GM23248 (cell line): Measurements from ENCODE around the gene CCDC102A. TPM values are rescaled to one million over a fixed set of nuclear protein-coding genes. Genes with fewer than 3 reads are reported as not detected.

Experiments used
- DNase-seq: peaks from one replicate; pipeline ENCODE4 v3.0.0-alpha.2; 2015
- H2AFZ ChIP-seq: fragments of 200-600 bp; sonication (generic); 2 replicates; pipeline ENCODE4 v1.6.1; 2016; ENCODE audit warnings: antibody characterized with exemption
- H3F3A ChIP-seq: fragments of 200-600 bp; sonication (generic); 2 replicates; pipeline ENCODE4 v1.6.1; 2016; ENCODE audit warnings: mild to moderate bottlenecking, antibody characterized with exemption, mixed run types; ENCODE audit not compliant: insufficient read depth
- H3K27ac ChIP-seq: fragments of 200-600 bp; sonication (generic); 2 replicates; pipeline ENCODE4 v1.5.1; 2016; ENCODE audit warnings: mild to moderate bottlenecking
- H3K27me3 ChIP-seq: fragments of 200-600 bp; sonication (generic); replicated peaks from 2 replicates; pipeline ENCODE4 v1.6.1; 2016; ENCODE audit warnings: mild to moderate bottlenecking; ENCODE audit not compliant: insufficient read depth
- H3K36me3 ChIP-seq: fragments of 200-600 bp; sonication (generic); 2 replicates; pipeline ENCODE4 v1.6.1; 2016; ENCODE audit warnings: low read depth, mild to moderate bottlenecking
- H3K4me1 ChIP-seq: fragments of 200-600 bp; sonication (generic); 2 replicates; pipeline ENCODE4 v1.6.1; 2016; ENCODE audit warnings: mild to moderate bottlenecking; ENCODE audit not compliant: insufficient read depth
- H3K4me2 ChIP-seq: fragments of 200-600 bp; sonication (generic); one replicate; pipeline ENCODE4 v1.6.1; 2016; ENCODE audit warnings: mild to moderate bottlenecking; ENCODE audit not compliant: unreplicated experiment
- H3K4me3 ChIP-seq: fragments of 200-600 bp; sonication (generic); 2 replicates; pipeline ENCODE4 v1.5.1; 2016; ENCODE audit warnings: mild to moderate bottlenecking
- H3K79me2 ChIP-seq: fragments of 200-600 bp; sonication (generic); 2 replicates; pipeline ENCODE4 v1.6.1; 2016; ENCODE audit warnings: mild to moderate bottlenecking; ENCODE audit not compliant: insufficient read depth
- H3K9ac ChIP-seq: fragments of 200-600 bp; sonication (generic); 2 replicates; pipeline ENCODE4 v1.6.1; 2016; ENCODE audit warnings: mild to moderate bottlenecking
- H3K9me2 ChIP-seq: fragments of 200-600 bp; sonication (generic); 2 replicates; pipeline ENCODE4 v1.6.1; 2016; ENCODE audit warnings: mixed run types, mild to moderate bottlenecking, moderate library complexity; ENCODE audit not compliant: insufficient read depth
- H3K9me3 ChIP-seq: fragments of 200-600 bp; sonication (generic); one replicate; pipeline ENCODE4 v1.6.1; 2017; ENCODE audit warnings: low read depth
- H4K20me1 ChIP-seq: fragments of 200-600 bp; sonication (generic); 2 replicates; pipeline ENCODE4 v1.6.0; 2016; ENCODE audit not compliant: insufficient read depth
- EZH2 ChIP-seq: fragments of 200-600 bp; sonication (generic); IDR thresholded peaks from 2 replicates; pipeline ENCODE4 v1.6.1; 2018; ENCODE audit warnings: antibody characterized with exemption, mild to moderate bottlenecking; ENCODE audit not compliant: insufficient read depth, poor library complexity, severe bottlenecking
- EZH2phosphoT487 ChIP-seq: fragments of 200-600 bp; sonication (generic); IDR thresholded peaks from 2 replicates; pipeline ENCODE4 v1.6.1; 2018; ENCODE audit warnings: antibody characterized with exemption, moderate library complexity, mild to moderate bottlenecking, low read depth; ENCODE audit not compliant: insufficient read depth
- WGBS, 2 experiments: methylation state at CpG; one replicate each; pipeline ENCODE4 v1.1.6; 2015 to 2017; ENCODE audit warnings: low lambda C conversion rate in 2 of 2, low coverage in 1 of 2; ENCODE audit errors: missing lambda C conversion rate in 2 of 2; 5-methylcytosine and 5-hydroxymethylcytosine counted together
- in situ Hi-C: fragments of 300-500 bp; cut with MboI; formaldehyde crosslinking; loops from 2 replicates; pipeline ENCODE4 v1.15.0; 2020
- polyA plus RNA-seq: library from polyadenylated mRNA; unstranded; fragments of >200 nt; fragmentation: Nextera tagmentation; extraction: Ambion mirVana; gene quantifications from 2 replicates; pipeline ENCODE4 v1.2.1, GENCODE V29; 2016
- total RNA-seq: library from RNA; depleted of rRNA; stranded (reverse); fragments of >200 nt; shearing (Covaris generic); gene quantifications from 2 replicates; pipeline ENCODE4 v1.2.3, GENCODE V29; 2014

Gene CCDC102A
- total and polyA plus RNA-seq, 2 experiments from 2014 or later = 3.9 to 17.7 TPM

- 68% methylated on average over 8 of the region's 8 CpGs for WGBS, 2 experiments
- Histone ChIP-seq H3K9me3 (no peaks in the 10 kb centered on the region), H3K36me3 (no peaks in the 10 kb centered on the region), H4K20me1 (no peaks in the 10 kb centered on the region), H3K79me2 (peaks cover 12% of the 10 kb centered on the region), H3F3A (no peaks in the 10 kb centered on the region), H3K9me2 (no peaks in the 10 kb centered on the region), H3K4me1 (peaks cover 19% of the 10 kb centered on the region; the same call in 1 of the 2 replicates), H2AFZ (peak overlapping the region; percentile 96), H3K27me3 (no peaks in the 10 kb centered on the region), H3K4me3 (peak overlapping the region; percentile 96), H3K4me2 (peak overlapping the region; percentile 74), H3K9ac (peak overlapping the region; percentile 98), H3K27ac (peak overlapping the region; percentile 24)
- peak; percentile 48 for DNase-seq
- in situ Hi-C loops = no loop called here
- no peak for TF ChIP-seq EZH2phosphoT487
- no peak for TF ChIP-seq EZH2
These were observed 49.2 kb downstream of the CCDC102A start for GRCh38 chr16:57486858-57487834.

DNA sequence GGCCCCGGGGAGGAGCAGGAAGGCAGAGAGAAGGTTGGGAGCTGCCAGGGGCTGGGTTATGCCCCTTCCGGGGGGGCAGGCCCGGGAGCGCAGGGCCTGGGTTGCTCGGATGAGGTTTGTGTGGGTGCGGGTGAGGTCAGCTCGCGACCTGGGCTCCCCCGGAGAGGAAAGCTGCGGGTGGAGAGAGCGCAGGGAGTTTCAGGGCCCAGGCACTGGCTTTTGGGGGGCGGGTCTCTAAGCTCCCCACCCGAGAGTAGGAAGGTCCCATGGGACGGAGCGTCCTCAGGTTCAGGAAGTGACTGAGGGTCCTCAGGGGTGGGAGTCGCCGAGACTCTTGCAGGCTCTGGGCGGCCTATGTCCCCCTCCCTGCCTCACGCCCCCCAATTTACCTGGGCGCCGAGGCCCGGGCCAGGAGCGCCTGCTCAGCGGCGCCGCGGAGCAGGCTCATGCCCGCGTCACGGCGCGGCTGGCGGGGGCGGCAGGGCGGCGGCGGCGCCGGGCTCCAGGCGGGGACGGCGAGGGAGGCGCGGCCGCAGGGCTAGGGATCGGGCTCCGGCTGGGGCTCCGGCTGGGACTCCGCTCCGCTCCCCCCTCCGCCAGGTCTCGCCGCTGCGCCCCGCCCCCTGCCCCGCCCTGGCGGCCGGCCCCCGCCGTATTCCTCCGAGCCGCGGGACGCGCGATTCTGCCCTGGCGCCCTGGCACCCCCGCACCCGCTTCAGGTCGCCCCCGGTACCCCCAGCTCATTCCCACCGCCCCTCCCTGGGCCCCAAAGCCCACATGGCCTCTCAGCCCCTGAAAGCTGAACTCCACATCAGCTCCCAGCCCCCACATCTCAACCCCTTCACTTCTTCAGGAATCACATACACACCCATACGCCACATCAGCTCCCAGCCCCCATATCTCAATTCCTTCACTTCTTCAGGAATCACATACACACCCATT lies 50.2 kb downstream of the CCDC102A start, which contains the start of gene DOK4:
Gene DOK4 (minus strand): TSS at position 578 of the 942 bp plus-strand sequence. CDS start 6,986 bp downstream, outside the sequence.
- Histone ChIP-seq H2AFZ (peak within 1 kb of the TSS; percentile 96), H3K9me3 (no peaks in the 10 kb centered on the region), H4K20me1 (no peaks in the 10 kb centered on the region), H3K4me1 (peaks cover 19% of the 10 kb centered on the region; the same call in 1 of the 2 replicates), H3K4me3 (peak within 1 kb of the TSS; percentile 96), H3K79me2 (peaks cover 12% of the 10 kb centered on the region), H3K4me2 (peak within 1 kb of the TSS; percentile 98), H3K9me2 (no peaks in the 10 kb centered on the region), H3K27ac (peak within 1 kb of the TSS; percentile 83), H3F3A (0 out of 2 replicates have a peak, but pooled peaks cover 6% of the 10 kb centered on the region), H3K27me3 (no peaks in the 10 kb centered on the region), H3K36me3 (no peaks in the 10 kb centered on the region), H3K9ac (peak within 1 kb of the TSS; percentile 98)
- peak; percentile 94 for DNase-seq
- TF ChIP-seq EZH2phosphoT487 (no peak), EZH2 (no peak)
- WGBS, 2 experiments = 2 to 4% methylated on average over 25 to 47 of the region's 73 CpGs
- in situ Hi-C loops = no loop called here

DNA sequence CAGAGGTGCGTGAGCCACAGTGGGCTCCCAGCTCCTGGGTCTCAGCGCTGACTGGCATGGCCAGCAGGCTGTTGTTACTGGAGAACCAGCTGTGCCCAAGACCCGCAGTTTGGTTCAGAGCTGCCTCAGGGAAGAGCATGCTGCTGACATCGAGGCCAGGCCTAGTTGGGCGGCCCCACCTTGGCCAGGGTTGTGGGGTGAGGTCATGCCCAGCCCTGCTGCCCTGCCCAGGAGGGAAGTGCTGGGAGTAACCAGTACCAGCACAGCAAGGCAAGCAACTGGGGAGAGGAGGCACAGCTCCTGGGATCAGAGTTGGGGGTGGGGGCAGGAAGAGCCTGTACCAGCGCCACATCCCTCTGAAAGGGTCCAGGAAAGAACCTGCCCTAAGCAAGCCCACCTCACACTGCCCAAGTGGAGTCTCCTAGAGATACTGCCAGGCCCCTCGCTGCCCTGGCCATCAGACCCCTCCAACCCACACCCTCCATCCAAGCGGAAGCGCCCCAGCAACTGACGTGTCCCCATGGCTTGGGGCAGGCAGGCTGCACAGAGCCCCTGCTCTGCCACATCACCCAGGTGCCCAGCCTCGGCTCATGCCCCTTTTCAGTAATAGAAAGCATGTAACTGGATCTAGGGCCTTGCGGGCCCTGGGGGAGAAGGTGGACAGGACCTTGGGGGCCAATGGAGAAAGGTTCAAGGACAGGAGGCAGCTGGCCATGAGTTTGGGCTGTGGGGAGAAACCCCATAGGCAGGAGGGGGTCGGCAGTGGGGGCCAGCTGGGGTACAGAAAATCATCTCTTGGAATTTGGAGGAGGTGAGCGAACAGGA lies 51.1 kb downstream of the CCDC102A start:
- peak; percentile 63 for DNase-seq
- H3K27ac ChIP-seq = peak overlapping the region; percentile 83

More for the DNA sequence above, 51.1 kb downstream of the CCDC102A start:
- H3K79me2 ChIP-seq = peaks cover 12% of the 10 kb centered on the region
- no peak for TF ChIP-seq EZH2phosphoT487
- no peak for TF ChIP-seq EZH2
- no peaks in the 10 kb centered on the region for H3K27me3 ChIP-seq
- peak overlapping the region; percentile 79 for H2AFZ ChIP-seq
- H3K9me3 ChIP-seq = no peaks in the 10 kb centered on the region
- H3F3A ChIP-seq = 0 out of 2 replicates have a peak, but pooled peaks cover 10% of the 10 kb centered on the region
- no peaks in the 10 kb centered on the region for H3K36me3 ChIP-seq
- H3K9me2 ChIP-seq = no peaks in the 10 kb centered on the region
- peak overlapping the region; percentile 98 for H3K4me2 ChIP-seq
- no peaks in the 10 kb centered on the region for H4K20me1 ChIP-seq
- H3K9ac ChIP-seq = peak overlapping the region; percentile 98
- in situ Hi-C loops = no loop called here
- 39 to 45% methylated on average over 13 to 14 of the region's 14 CpGs for WGBS, 2 experiments
- peak overlapping the region; percentile 96 for H3K4me3 ChIP-seq
- H3K4me1 ChIP-seq = peaks cover 24% of the 10 kb centered on the region
